ENCODE results near the gene FLVCR2. TPM values are rescaled to one million over a fixed set of nuclear protein-coding genes. Genes with fewer than 3 reads are reported as not detected.

The FLVCR2 gene
- total RNA-seq, 6 donors from 2014 or later, result 19.4 to 41.3 (median 31.8) TPM

GRCh38 chr14:75553761-75554364 lies 24.6 kb upstream of the FLVCR2 start:
- WGBS, 2 donors, result 70 to 80% methylated on average over 4 of the region's 4 CpGs
- H3K27ac ChIP-seq, result no peak overlapping the region
- H3K36me3 ChIP-seq, result no peaks in the 10 kb centered on the region
- H3K4me1 ChIP-seq, result no peaks in the 10 kb centered on the region
- ATAC-seq (ENCODE audit: low FRiP score in 2 of 2) (no peak), DNase-seq (no peak)
- H3K4me3 ChIP-seq, result no peak overlapping the region
- no peak for TF ChIP-seq POLR2AphosphoS5 (IDR thresholded peaks at IDR 0.05)
- TF ChIP-seq CTCF (IDR thresholded peaks at IDR 0.05), result no peak
- TF ChIP-seq EP300 (IDR thresholded peaks at IDR 0.05), result no peak
- no peak for TF ChIP-seq POLR2A (IDR thresholded peaks at IDR 0.05)
- no peaks in the 10 kb centered on the region for H3K27me3 ChIP-seq
- peaks cover 0 to 4% (median 0%) of the 10 kb centered on the region in 4 donors for H3K9me3 ChIP-seq

- DNase-seq (no peak), ATAC-seq (ENCODE audit: low FRiP score in 2 of 2) (no peak)
- Histone ChIP-seq H3K4me1 (peaks cover 0 to under 1% (median 0%) of the 10 kb centered on the region in 4 donors), H3K27me3 (no peaks in the 10 kb centered on the region), H3K9me3 (peaks cover 0 to 4% (median 0%) of the 10 kb centered on the region in 4 donors), H3K4me3 (no peak overlapping the region), H3K27ac (no peak overlapping the region), H3K36me3 (no peaks in the 10 kb centered on the region)
- TF ChIP-seq POLR2AphosphoS5 (IDR thresholded peaks at IDR 0.05), result no peak
- WGBS, 2 donors, result 42 to 68% methylated on average over 2 of the region's 2 CpGs
Measured at GRCh38 chr14:75554482-75554881, 23.9 kb upstream of the FLVCR2 start.

GRCh38 chr14:75558440-75558839 lies 20.0 kb upstream of the FLVCR2 start:
- H3K4me3 ChIP-seq, result no peak overlapping the region
- no peaks in the 10 kb centered on the region for H3K36me3 ChIP-seq
- no peak overlapping the region for H3K27ac ChIP-seq
- peaks cover 14 to 18% (median 15%) of the 10 kb centered on the region in 4 donors for H3K4me1 ChIP-seq
- WGBS, 2 donors, result 85 to 90% methylated on average over 5 of the region's 5 CpGs
- TF ChIP-seq EP300 (IDR thresholded peaks at IDR 0.05) (no peak), POLR2AphosphoS5 (IDR thresholded peaks at IDR 0.05) (no peak), CTCF (IDR thresholded peaks at IDR 0.05) (no peak)
- no peaks in the 10 kb centered on the region for H3K27me3 ChIP-seq
- no peak for DNase-seq
- peaks cover 0 to 4% (median 0%) of the 10 kb centered on the region in 4 donors for H3K9me3 ChIP-seq
- no peak for ATAC-seq (ENCODE audit: low FRiP score in 2 of 2)

GRCh38 chr14:75559045-75559444 lies 19.4 kb upstream of the FLVCR2 start:
- TF ChIP-seq EP300 (IDR thresholded peaks at IDR 0.05) (no peak), CTCF (IDR thresholded peaks at IDR 0.05) (no peak), POLR2A (IDR thresholded peaks at IDR 0.05) (no peak), POLR2AphosphoS5 (IDR thresholded peaks at IDR 0.05) (no peak)
- no peaks in the 10 kb centered on the region for H3K36me3 ChIP-seq
- H3K27me3 ChIP-seq, result no peaks in the 10 kb centered on the region
- peaks cover 14 to 18% (median 15%) of the 10 kb centered on the region in 4 donors for H3K4me1 ChIP-seq
- 90 to 92% methylated on average over 6 of the region's 6 CpGs for WGBS, 2 donors
- peaks cover 0 to 4% (median 0%) of the 10 kb centered on the region in 4 donors for H3K9me3 ChIP-seq
- H3K4me3 ChIP-seq, result no peak overlapping the region
- ATAC-seq (ENCODE audit: low FRiP score in 2 of 2) (no peak), DNase-seq (no peak)
- H3K27ac ChIP-seq, result no peak overlapping the region

- DNase-seq, result peak in 1 of 2 donors; percentile 87
- peaks cover 0 to 4% (median 0%) of the 10 kb centered on the region in 4 donors for H3K9me3 ChIP-seq
- no peaks in the 10 kb centered on the region for H3K27me3 ChIP-seq
- TF ChIP-seq POLR2A (IDR thresholded peaks at IDR 0.05) (no peak), EP300 (IDR thresholded peaks at IDR 0.05) (no peak), POLR2AphosphoS5 (IDR thresholded peaks at IDR 0.05) (no peak), CTCF (IDR thresholded peaks at IDR 0.05) (no peak)
- peaks cover 14 to 18% (median 15%) of the 10 kb centered on the region in 4 donors for H3K4me1 ChIP-seq
- WGBS, 2 donors, result 80 to 89% methylated on average over 6 of the region's 6 CpGs
- peak; percentile 42 to 68 for ATAC-seq (ENCODE audit: low FRiP score in 2 of 2)
- no peaks in the 10 kb centered on the region for H3K36me3 ChIP-seq
- peak overlapping the region in 2 of 4 donors; percentile 11 to 40 for H3K27ac ChIP-seq
- H3K4me3 ChIP-seq, result no peak overlapping the region
Measured at GRCh38 chr14:75559451-75560222, 18.8 kb upstream of the FLVCR2 start.
